Prostate gland (tissue), 2 donors: ENCODE measurements around the gene KNL1. TPM values are rescaled to one million over a fixed set of nuclear protein-coding genes. Genes with fewer than 3 reads are reported as not detected.

Experiments used
- DNase-seq: peaks from one replicate; pipeline ENCODE4 v3.0.0-alpha.2; 2019; ENCODE audit warnings: low spot score
- H3K27ac ChIP-seq, 2 donors: fragments of 200-600 bp; sonication (generic); 2 replicates each; pipeline ENCODE4 v1.5.1; 2017 to 2019
- H3K27me3 ChIP-seq: fragments of 200-600 bp; sonication (generic); replicated peaks from 2 replicates; pipeline ENCODE4 v1.5.1; 2019; ENCODE audit not compliant: insufficient read depth
- H3K36me3 ChIP-seq, 2 donors: fragments of 200-600 bp; sonication (generic); 1 replicate in 1 of 2; 2 replicates in 1 of 2; pipeline versions ENCODE4 v1.5.1 to v1.8.1; 2017 to 2019
- H3K4me1 ChIP-seq: fragments of 200-600 bp; sonication (generic); replicated peaks from 2 replicates; pipeline ENCODE4 v1.5.1; 2019
- H3K4me3 ChIP-seq, 2 donors: fragments of 200-600 bp; sonication (generic); 2 replicates each; pipeline ENCODE4 v1.5.1; 2017 to 2019
- H3K9me3 ChIP-seq: fragments of 200-600 bp; sonication (generic); 2 replicates; pipeline ENCODE4 v1.5.1; 2017
- POLR2A ChIP-seq: fragments of 450-650 bp; IDR thresholded peaks from one replicate; pipeline ENCODE4 v1.6.1; 2016; ENCODE audit warnings: antibody characterized with exemption, mild to moderate bottlenecking
- POLR2AphosphoS5 ChIP-seq: sonication (generic); formaldehyde crosslinking; IDR thresholded peaks from one replicate; pipeline ENCODE4 v1.6.1; 2017; ENCODE audit warnings: antibody characterized with exemption
- WGBS: methylation state at CpG from one replicate; pipeline ENCODE4 v1.1.5; 2018; 5-methylcytosine and 5-hydroxymethylcytosine counted together
- intact Hi-C: fragments of 100-400 bp; cut with DNase I; formaldehyde crosslinking; loops from one replicate; pipeline ENCODE4 v1.14.2; 2022
- total RNA-seq, 2 donors: library from RNA; depleted of rRNA; stranded (reverse); fragments of >200 nt; gene quantifications; one replicate each; pipeline ENCODE4 v1.1.0, GENCODE V29; 2016
- TF ChIP-seq, protein P1 (sequence below), 4 experiments: fragments of 200-600 bp in 2 of 4; fragments of 450-650 bp in 2 of 4; sonication (generic) in 2 of 4; IDR thresholded peaks; 1 replicate in 3 of 4; 2 replicates in 1 of 4; pipeline ENCODE4 v1.5.1; 2016 to 2019; ENCODE audit warnings: antibody characterized with exemption in 4 of 4, mild to moderate bottlenecking in 2 of 4, moderate library complexity in 2 of 4

KNL1 gene
- total RNA-seq, 2 donors from 2014 or later, result 1.6 to 18.7 TPM

DNA sequence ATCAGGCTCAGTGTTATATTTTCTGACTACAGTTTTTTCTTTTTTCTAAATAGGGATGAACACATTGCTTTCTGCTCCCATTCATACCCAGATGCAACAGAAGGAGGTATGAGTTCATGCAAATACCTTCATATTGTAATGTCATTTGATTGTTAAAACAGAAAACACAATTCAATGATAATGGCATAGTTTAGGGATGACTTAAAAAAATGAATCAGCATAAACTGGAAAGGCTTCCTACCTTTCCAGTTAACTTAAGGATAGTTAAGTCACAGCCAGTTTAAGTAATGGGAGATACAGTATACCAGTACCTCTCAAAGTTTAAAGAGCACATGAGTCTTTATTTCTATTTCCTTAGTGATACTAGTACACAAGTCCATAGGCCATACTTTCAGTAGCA lies 24.9 kb downstream of the KNL1 start:
- Histone ChIP-seq H3K27ac (no peak overlapping the region), H3K36me3 (no peaks in the 10 kb centered on the region), H3K4me3 (no peak overlapping the region), H3K4me1 (no peaks in the 10 kb centered on the region), H3K9me3 (no peaks in the 10 kb centered on the region), H3K27me3 (no peaks in the 10 kb centered on the region)
- DNase-seq, result no peak
- TF ChIP-seq POLR2AphosphoS5, result no peak
- no peak for TF ChIP-seq POLR2A
- TF ChIP-seq, protein P1, sequence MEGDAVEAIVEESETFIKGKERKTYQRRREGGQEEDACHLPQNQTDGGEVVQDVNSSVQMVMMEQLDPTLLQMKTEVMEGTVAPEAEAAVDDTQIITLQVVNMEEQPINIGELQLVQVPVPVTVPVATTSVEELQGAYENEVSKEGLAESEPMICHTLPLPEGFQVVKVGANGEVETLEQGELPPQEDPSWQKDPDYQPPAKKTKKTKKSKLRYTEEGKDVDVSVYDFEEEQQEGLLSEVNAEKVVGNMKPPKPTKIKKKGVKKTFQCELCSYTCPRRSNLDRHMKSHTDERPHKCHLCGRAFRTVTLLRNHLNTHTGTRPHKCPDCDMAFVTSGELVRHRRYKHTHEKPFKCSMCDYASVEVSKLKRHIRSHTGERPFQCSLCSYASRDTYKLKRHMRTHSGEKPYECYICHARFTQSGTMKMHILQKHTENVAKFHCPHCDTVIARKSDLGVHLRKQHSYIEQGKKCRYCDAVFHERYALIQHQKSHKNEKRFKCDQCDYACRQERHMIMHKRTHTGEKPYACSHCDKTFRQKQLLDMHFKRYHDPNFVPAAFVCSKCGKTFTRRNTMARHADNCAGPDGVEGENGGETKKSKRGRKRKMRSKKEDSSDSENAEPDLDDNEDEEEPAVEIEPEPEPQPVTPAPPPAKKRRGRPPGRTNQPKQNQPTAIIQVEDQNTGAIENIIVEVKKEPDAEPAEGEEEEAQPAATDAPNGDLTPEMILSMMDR (IDR thresholded peaks at IDR 0.05), result no peak
- intact Hi-C loops, result no loop called here

DNA sequence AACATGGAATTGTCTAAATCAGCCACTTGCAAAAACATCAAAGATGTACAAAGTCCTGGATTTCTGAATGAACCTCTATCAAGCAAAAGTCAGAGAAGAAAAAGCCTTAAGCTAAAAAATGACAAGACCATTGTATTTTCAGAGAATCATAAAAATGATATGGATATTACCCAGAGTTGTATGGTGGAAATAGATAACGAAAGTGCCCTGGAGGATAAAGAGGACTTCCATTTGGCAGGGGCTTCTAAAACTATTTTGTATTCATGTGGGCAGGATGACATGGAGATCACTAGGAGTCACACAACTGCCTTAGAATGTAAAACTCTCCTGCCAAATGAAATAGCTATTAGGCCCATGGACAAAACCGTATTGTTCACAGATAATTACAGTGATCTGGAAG lies 29.3 kb downstream of the KNL1 start:
- intact Hi-C loops, result no loop called here
- Histone ChIP-seq H3K27ac (no peak overlapping the region), H3K4me1 (no peaks in the 10 kb centered on the region), H3K4me3 (no peak overlapping the region), H3K27me3 (no peaks in the 10 kb centered on the region), H3K36me3 (no peaks in the 10 kb centered on the region), H3K9me3 (no peaks in the 10 kb centered on the region)
- 93% methylated on average over 2 of the region's 2 CpGs for WGBS
- no peak for TF ChIP-seq POLR2A
- TF ChIP-seq, protein P1 (IDR thresholded peaks at IDR 0.05), result no peak
- TF ChIP-seq POLR2AphosphoS5, result no peak
- DNase-seq, result no peak

DNA sequence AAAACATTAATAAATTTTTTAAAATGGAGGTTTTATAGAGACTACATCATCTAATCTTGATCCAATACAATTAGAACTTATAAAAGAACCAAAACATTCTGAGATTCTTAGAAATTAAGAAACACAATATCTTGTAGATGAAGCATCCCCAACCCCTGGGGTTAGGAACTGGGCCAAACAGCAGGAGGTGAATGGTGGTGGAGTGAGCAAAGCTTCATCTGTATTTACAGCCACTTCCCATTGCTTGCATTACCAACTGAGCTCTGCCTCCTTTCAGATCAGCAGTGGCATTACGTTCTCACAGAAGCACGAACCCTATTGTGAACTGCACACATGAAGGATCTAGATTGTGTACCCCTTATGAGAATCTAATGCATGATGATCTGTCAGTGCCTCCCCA lies 36.3 kb downstream of the KNL1 start:
- Histone ChIP-seq H3K4me1 (no peaks in the 10 kb centered on the region), H3K27me3 (no peaks in the 10 kb centered on the region), H3K4me3 (no peak overlapping the region), H3K36me3 (no peaks in the 10 kb centered on the region), H3K27ac (no peak overlapping the region), H3K9me3 (no peaks in the 10 kb centered on the region)
- 100% methylated on average over 2 of the region's 2 CpGs for WGBS
- TF ChIP-seq, protein P1 (IDR thresholded peaks at IDR 0.05), result no peak
- TF ChIP-seq POLR2A (no peak), POLR2AphosphoS5 (no peak)
- DNase-seq, result no peak
- intact Hi-C loops, result no loop called here

DNA sequence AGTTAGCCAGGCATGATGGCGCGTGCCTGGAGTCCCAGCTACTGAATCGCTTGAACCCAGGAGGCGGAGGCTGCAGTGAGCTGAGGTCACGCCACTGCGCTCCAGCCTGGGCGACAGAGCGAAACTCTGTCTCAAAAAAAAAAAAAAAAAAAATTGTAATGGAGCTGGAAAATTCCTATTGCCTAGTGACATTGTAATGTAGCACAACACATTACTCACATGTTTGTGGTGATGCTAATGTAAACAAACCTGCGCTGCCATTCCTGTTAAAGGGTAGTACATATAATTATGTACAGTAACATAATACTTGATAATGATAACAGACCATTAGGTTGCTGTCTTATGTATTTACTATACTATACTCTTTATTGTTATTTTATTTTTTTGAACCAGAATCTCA lies 39.1 kb downstream of the KNL1 start:
- intact Hi-C loops, result no loop called here
- WGBS, result 94% methylated on average over 9 of the region's 9 CpGs

DNA sequence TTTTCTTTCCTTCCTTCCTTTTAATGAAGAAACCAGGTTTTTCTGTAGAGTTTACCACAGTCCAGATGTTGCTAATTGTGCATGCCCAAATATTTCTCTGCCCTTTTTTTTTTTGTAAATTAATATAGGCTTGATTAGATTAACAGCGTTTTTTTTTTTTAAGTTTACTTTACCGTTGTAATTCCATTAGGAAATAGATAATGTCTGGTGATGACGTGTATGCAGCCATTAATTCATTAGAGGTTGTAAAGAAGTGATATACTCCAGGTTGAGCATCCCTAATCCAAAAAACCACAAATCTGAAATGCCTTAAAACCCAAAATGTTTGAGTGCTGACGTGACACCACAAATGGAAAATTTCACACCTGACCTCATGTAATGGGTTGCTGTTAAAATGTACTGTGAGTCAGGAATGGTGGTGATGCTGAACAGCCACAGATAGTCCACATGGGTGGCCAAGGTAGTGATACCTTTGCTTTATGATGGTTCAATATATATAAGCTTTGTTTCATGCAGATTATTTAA lies 43.2 kb downstream of the KNL1 start:
- Histone ChIP-seq H3K27ac (no peak overlapping the region), H3K36me3 (no peaks in the 10 kb centered on the region), H3K27me3 (no peaks in the 10 kb centered on the region), H3K4me3 (no peak overlapping the region), H3K4me1 (no peaks in the 10 kb centered on the region), H3K9me3 (no peaks in the 10 kb centered on the region)
- TF ChIP-seq, protein P1 (IDR thresholded peaks at IDR 0.05), result no peak
- TF ChIP-seq POLR2AphosphoS5 (no peak), POLR2A (no peak)
- 82% methylated on average over 4 of the region's 4 CpGs for WGBS
- intact Hi-C loops, result no loop called here
- DNase-seq, result no peak

More for the DNA sequence above, 39.1 kb downstream of the KNL1 start:
- Histone ChIP-seq H3K4me1 (no peaks in the 10 kb centered on the region), H3K9me3 (no peaks in the 10 kb centered on the region), H3K27me3 (no peaks in the 10 kb centered on the region), H3K4me3 (no peak overlapping the region), H3K27ac (no peak overlapping the region), H3K36me3 (no peaks in the 10 kb centered on the region)
- TF ChIP-seq, protein P1 (IDR thresholded peaks at IDR 0.05), result no peak
- TF ChIP-seq POLR2AphosphoS5 (no peak), POLR2A (no peak)
- DNase-seq, result no peak
